ENCODE measurements around the gene RPH3AL. TPM values are rescaled to one million over a fixed set of nuclear protein-coding genes. Genes with fewer than 3 reads are reported as not detected.

Gene RPH3AL
- total and polyA plus RNA-seq, 11 donors, result 2.8 to 9.4 (median 6.3) TPM

- Histone ChIP-seq H3K27ac (no peak overlapping the region), H3K9me3 (no peaks in the 10 kb centered on the region), H3K4me3 (no peak overlapping the region), H3K36me3 (no peaks in the 10 kb centered on the region), H3K27me3 (peaks cover 0 to 5% (median 0%) of the 10 kb centered on the region in 9 donors), H3K4me1 (peaks cover 0 to 22% (median 1%) of the 10 kb centered on the region in 12 donors)
- intact Hi-C loops (cut with DNase I), result no loop called here
- DNase-seq (peak in 4 of 5 donors; percentile 16 to 44 (median 16)), ATAC-seq (no peak)
- no peak for TF ChIP-seq POLR2A (IDR thresholded peaks at IDR 0.05)
- no peak for TF ChIP-seq CTCF (IDR thresholded peaks at IDR 0.05)
- WGBS, 4 donors, result 78 to 83% (median 80%) methylated on average over 12 of the region's 12 CpGs
These were observed 128.7 kb downstream of the RPH3AL start for GRCh38 chr17:223723-224471.

GRCh38 chr17:222172-222571, 130.4 kb downstream of the RPH3AL start:
- peak in 3 of 4 donors; percentile 55 to 83 (median 65) for ATAC-seq

GRCh38 chr17:219696-220095, 132.9 kb downstream of the RPH3AL start:
- Histone ChIP-seq H3K4me3 (no peak overlapping the region), H3K27ac (no peak overlapping the region), H3K9me3 (no peaks in the 10 kb centered on the region), H3K27me3 (no peaks in the 10 kb centered on the region), H3K4me1 (peaks cover 0 to 14% (median 4%) of the 10 kb centered on the region in 12 donors), H3K36me3 (no peaks in the 10 kb centered on the region)
- DNase-seq (peak in 2 of 5 donors; percentile 8 to 45), ATAC-seq (no peak)
- TF ChIP-seq CTCF (IDR thresholded peaks at IDR 0.05) (no peak), POLR2A (IDR thresholded peaks at IDR 0.05) (no peak)
- intact Hi-C loops (cut with DNase I), result no loop called here
- WGBS, 4 donors, result 92 to 99% (median 96%) methylated on average over 10 of the region's 10 CpGs

More at GRCh38 chr17:222172-222571, 130.4 kb downstream of the RPH3AL start:
- Histone ChIP-seq H3K27ac (peak overlapping the region in 4 of 12 donors; percentile 25 to 54 (median 41)), H3K36me3 (no peaks in the 10 kb centered on the region), H3K4me1 (peaks cover 0 to 13% (median 1%) of the 10 kb centered on the region in 12 donors), H3K27me3 (no peaks in the 10 kb centered on the region), H3K9me3 (no peaks in the 10 kb centered on the region), H3K4me3 (no peak overlapping the region)
- TF ChIP-seq POLR2A (IDR thresholded peaks at IDR 0.05) (no peak), CTCF (IDR thresholded peaks at IDR 0.05) (no peak)
- DNase-seq, result peak in 4 of 5 donors; percentile 47 to 61 (median 50)
- WGBS, 4 donors, result 80 to 84% (median 82%) methylated on average over 8 of the region's 8 CpGs
- intact Hi-C loops (cut with DNase I), result no loop called here

- Histone ChIP-seq H3K9me3 (no peaks in the 10 kb centered on the region), H3K4me3 (no peak overlapping the region), H3K27me3 (no peaks in the 10 kb centered on the region), H3K27ac (no peak overlapping the region), H3K36me3 (peaks cover 0 to 4% (median 0%) of the 10 kb centered on the region in 9 donors), H3K4me1 (peaks cover 0 to 14% (median 4%) of the 10 kb centered on the region in 12 donors)
- TF ChIP-seq POLR2A (IDR thresholded peaks at IDR 0.05) (no peak), CTCF (IDR thresholded peaks at IDR 0.05) (no peak)
- WGBS, 4 donors, result 63 to 83% (median 67%) methylated on average over 8 of the region's 8 CpGs
- DNase-seq (peak in 3 of 5 donors; percentile 11 to 18 (median 15)), ATAC-seq (no peak)
- intact Hi-C loops (cut with DNase I), result no loop called here
These were observed 134.0 kb downstream of the RPH3AL start for GRCh38 chr17:218432-219110.
